ENCODE data around the gene PLCH2.

DNA sequence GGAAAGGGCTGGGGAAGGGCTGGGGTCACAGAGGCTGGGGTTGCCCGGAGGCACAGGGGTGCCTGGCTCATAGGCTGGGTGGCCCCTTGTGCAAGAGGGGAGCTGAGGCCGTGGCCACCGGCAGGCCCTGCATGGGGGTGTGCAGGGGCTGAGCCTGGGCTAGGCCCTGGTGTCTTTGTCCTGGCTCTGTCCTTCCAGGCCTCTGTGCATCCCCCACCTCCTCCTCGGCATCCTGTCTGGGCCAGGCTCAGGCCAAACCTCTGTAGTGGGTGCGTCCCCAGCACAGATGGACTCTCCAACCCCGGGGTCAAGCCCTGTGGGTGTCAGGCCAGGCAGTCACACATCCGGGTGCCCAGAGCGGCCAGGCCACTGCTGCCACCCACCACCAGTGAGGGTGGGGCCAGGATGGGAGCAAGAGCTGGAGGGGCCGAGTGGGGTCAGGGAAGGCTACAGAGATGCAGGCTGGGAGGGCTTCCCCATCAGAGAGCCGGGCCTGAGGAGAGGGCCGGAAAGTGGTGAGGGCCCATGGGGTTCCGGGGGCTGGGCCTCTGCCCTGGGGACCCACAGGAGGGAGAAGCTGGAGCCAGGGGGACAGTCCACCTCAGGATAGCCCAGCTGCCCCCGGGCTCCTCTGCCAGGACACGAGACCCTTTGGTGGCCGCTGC lies 30.9 kb downstream of the PLCH2 start:
- TF ChIP-seq CTCF (IDR thresholded peaks at IDR 0.05; ENCODE audit: borderline replicate concordance, extremely low read depth, low read length, poor library complexity, severe bottlenecking): no peak
- no peak for TF ChIP-seq EZH2 (IDR thresholded peaks at IDR 0.05; ENCODE audit: borderline replicate concordance, low read depth, low read length, severe bottlenecking)

Data from DND-41 (cell line).